HG02970 (cell line): ENCODE results near the gene OR11A1.

Experiments
- ATAC-seq: cut with Tn5 transposase; IDR thresholded peaks from one replicate; pipeline ENCODE4 v1.9.1; 2021; ENCODE audit warnings: mild to moderate bottlenecking, moderate library complexity, moderate number of reproducible peaks; ENCODE audit not compliant: unreplicated experiment, low FRiP score

OR11A1 gene, protein sequence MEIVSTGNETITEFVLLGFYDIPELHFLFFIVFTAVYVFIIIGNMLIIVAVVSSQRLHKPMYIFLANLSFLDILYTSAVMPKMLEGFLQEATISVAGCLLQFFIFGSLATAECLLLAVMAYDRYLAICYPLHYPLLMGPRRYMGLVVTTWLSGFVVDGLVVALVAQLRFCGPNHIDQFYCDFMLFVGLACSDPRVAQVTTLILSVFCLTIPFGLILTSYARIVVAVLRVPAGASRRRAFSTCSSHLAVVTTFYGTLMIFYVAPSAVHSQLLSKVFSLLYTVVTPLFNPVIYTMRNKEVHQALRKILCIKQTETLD

DNA sequence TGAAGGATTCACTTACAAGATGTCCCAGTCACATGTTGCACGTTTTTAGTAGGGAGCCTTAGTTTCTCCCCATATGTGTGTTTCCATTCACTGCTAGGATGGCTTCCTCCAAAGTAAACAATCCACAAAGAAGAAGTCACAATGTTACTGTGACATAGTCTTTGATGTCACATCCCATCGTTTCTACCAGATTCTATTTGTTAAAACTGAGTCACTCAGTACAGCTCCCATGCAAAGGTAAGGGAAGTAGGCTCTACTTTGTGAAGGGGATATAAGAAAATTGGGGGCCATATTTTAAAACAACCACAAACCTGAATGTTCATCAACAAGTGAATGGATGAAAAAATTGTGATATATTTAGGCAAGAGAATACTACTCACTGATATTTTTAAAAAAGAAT, at the start of gene OR11A1, which contains the start of gene OR2H1:
OR11A1 (minus strand) TSS at position 101 of the 400 bp plus-strand sequence. CDS start 29,430 bp downstream, outside the sequence.
OR2H1 (plus strand) TSS at position 185 of the 400 bp plus-strand sequence. CDS start 4,615 bp downstream, outside the sequence.
- no peak for ATAC-seq

DNA sequence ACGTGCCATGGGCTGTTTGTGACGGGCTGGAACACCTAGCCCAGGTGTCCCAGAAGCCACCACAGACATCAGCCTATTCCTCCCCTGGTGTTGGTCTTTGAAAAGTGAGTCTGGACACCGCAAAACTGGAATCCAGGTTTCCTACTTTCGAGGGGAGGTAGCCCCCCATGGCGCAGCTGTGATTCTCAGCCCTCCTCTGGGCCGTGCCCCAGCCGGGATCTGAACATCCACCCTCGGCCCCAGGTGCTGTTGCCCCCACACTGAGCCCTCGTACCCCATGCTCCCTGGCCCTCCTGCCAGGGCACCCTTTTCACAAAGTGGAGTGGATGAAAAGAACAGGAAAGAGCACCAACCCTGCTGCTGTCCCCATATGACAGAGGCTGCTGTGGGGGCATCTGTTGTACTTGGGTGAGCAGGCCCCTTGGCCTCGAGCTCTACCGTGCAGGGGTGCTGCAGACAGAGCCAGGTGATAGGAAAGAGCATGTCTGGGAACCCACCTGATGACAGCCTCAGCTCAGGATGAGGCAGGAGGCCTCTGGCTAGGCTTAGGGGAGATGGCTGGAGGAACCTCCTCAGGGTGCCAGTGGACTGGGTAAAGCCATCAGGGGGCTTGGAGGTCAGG, 49.7 kb upstream of the OR11A1 start:
- ATAC-seq = no peak

DNA sequence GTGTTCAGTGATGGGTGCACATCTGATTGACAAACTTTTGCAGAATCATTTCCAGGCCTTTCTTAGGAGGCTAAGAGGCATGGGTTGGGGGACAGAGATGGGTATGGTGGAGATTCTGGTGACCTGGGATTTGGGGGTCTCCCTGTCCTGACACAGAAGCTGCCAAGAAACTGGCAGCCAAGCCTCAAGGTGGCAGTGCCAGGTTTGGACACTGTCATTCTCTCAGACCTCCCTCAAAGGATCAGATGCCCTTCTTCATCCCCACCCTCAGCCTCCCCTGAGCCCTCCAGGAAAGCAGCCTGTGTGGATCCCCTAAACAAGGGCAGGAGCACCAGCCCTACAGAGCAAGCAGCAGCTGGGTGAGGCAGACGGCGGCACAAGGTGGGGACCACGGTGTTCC, 48.9 kb upstream of the OR11A1 start:
- no peak for ATAC-seq

DNA sequence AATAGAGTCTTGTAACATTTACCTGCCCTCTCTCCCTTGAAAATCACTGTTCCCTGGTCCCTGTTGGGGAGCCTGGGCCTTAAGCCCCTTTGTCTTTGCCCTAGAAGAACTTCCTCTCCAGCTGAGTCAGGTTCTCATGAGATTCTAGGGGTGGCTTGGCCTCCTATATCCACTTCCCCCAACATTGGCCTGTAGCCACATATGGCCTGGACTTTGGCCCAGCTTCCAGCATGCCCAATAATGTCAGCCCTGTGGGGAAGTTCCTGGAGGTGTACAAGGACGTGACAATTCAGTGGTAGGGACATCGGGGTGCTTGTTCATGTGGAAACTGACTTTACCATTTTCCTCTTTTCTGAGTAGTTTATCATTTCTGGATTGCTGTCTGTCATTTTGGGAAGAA, 48.1 kb upstream of the OR11A1 start:
- no peak for ATAC-seq

DNA sequence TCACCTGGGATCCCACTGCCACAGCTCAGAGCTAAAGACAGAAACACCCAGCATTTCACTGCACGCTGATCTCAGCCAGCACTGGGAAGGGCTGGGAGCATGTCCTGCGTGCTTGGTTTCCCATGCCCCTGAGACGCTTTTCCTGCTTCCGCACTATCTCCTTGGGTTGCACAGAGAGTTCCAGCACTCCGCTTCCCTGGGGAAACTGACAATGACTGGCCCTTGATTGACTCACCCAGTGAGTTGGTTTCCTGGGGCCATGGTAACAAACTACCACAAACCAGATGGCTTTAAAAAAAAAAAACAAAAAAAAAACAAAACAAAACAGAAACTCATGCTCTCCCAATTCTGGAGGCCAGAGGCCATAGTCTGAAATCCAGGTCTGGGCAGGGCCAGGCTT, 45.7 kb upstream of the OR11A1 start:
- no peak for ATAC-seq

DNA sequence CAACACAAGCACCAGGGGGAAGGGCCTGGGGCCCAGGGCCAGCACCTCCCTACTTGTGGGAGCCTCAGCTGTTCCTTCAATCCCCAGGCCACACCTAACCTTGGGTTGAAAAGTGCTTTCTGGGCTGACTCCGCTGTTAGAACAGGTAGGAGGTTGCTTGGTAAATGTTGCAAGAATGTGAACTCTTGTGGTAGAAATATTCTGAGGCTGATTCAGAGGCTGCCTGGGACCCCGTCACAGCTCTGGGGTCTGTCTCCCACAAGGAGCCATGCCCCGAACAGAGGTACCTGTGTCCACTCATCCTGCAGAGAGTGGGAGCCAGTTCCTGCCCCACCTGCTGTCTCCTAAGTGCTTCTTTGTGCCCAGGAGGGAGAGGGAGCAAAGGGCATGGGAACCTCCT, 45.3 kb upstream of the OR11A1 start:
- no peak for ATAC-seq

DNA sequence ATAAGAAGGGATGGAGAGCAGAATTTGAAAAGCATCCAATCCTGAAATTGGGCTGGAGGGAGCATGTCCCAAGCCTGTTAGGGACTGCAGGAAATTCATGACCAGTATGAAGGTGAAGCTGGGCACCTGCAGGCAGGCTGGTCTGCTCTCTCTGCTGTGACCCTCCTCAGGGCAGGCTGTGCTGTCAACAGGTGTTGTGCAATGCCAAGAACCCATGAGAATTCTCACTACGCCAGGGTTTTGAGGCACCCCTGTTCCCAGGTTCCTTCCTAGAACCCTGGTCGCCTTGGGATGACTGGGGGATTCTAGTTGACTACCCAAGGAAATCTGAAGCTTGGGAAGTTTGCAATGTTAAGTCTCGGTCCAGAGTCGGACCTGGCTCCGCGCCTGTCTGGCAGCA, 44.2 kb upstream of the OR11A1 start:
- no peak for ATAC-seq

DNA sequence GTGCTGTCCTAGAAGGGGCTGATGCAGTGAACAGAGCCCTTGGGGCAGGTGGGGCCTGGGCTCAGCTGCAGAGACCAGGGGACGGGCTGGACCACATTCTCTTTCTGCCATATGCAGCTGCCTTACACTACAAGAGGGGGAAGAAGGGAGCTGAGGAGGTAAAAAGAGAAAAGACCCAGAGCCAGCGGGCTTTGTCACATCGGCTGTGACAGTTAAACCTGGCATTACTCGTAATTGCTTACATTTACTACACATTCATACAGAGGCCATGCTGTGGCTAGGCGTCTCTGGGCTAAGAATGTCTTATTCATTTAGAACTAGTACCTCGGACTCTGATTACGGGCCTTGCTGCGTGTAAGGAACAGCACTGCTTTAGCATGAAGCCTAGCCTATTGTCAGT, 43.7 kb upstream of the OR11A1 start:
- ATAC-seq = no peak

DNA sequence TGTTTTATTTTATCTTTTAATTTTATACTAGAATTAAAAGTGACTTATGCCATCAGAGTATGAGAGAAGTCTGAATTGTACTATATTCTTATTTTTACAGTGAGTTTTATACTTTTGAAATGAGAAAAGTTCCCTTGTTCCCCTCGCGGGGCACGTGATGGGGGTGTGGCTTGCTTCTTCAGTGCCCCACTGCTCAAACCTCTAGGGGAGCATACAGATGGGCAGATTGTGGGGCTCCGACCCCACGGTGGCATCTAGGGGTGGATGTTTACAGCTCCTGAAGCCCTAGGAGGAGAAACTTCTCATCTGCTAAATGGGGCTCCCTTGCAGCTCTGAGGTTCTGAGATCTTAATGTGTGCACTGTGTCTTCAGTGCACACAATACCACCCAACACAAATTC, 42.8 kb upstream of the OR11A1 start:
- no peak for ATAC-seq

DNA sequence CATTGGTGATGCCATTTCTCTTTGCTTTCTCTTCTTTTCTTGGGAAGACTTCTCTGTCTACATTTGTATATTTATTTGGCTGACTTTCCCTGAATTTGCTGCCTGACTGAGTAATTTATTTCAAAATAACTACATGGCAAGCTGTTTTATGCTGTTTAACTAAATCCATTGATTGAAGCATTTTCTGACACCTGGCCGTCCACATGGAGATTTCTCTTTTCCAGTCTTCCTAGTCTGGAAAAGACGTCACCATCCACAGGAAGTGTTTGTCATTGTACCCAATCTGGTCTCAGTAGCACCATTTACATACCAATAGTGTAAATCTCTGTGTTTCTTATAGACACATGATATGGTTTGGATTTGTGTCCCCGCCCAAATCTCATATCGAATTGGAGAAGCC, 40.1 kb upstream of the OR11A1 start:
- no peak for ATAC-seq

DNA sequence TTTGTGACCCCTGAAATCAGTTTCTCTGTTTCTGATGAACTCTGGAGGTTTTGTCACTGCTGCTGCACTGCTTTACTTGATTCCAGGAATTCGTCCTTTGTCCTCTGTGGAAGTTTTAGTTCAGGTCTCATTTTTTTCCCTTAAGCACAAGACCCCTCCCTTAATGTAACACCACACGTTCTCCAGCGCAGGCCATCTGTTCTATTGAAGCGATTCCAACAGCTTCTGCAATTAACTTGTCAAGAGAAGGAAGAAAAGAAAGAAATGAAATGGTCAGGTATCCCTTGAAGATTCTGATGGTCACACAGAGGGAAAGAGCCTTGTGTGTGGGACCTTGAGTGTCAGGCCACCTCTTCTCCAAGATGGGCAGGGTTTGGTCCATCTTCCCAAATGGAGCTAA, 38.7 kb upstream of the OR11A1 start:
- ATAC-seq = no peak

DNA sequence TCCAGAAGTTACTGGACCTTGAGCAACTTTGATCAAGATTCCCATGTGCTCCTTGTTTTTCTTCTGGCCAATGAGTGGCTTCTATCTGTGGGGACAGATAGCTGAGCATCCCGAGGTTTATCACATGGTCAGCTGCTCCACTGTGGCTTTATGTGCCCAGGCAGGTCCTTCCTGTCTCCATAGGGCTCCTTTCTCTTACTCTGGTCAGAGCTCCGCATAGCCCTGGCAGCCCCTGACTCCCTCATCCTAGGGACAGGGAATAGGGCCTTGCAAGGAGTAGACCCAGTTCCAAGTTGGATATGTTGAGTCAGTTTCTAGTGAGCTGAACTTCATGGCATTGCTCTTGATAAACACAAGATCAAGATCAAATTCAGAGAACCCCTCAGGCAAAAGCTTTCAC, 37.3 kb upstream of the OR11A1 start:
- ATAC-seq = no peak

DNA sequence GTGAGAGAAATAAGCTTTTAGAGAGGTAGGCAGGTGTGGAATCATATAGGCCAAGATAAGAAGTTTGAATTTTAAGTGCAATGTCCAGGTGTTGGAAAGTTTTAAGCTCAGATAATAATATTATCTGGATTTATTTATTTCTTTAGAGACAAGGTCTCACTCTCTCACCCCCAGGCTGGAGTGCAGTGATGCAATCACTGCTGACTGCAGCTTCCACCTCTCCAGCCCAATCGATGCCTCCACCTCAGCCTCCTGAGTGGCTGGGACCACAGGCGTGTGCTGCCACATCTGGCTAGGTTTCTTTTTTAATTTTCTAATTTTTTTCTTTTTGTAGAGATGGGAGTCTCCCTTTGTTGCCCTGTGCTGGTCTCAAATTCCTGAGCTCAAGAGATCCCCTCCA, 36.4 kb upstream of the OR11A1 start:
- no peak for ATAC-seq

DNA sequence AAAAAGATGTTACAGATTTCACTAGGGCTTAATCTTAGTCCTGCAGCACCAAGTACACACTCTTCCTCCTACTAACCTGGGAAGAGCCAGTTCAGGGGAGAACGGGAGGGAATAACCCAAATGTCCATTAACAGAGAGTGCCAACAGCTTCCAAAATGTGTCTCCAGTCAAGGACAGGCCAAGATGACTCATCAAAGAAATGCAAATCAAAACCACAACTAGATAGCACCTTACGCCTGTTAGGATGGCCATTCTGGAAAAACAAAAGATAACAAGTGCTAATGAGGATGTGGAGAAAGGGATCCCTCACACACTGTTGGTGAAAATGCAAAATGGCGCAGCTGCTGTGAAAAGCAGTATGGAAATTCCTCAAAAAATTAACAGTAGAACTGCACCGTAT, 34.7 kb upstream of the OR11A1 start:
- no peak for ATAC-seq

DNA sequence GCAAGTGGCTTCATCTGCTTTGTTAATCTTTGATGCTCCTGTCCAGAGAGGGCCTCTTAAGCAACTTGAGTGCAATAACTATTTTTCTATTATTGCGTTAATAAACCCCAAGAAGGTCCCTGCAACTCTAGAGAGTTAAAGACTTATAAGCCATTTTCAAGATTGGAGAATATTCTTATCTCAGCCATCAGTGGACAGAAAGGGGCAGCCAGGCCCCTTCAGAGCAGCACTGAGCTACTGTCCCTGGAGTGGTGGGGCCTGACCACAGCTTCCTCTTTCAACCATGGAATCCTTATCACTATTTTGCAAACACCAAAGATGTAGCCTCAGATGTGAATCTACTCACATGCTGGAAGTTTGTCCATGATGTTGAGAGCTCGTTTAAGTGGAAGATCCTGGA, 33.7 kb upstream of the OR11A1 start:
- ATAC-seq = no peak

DNA sequence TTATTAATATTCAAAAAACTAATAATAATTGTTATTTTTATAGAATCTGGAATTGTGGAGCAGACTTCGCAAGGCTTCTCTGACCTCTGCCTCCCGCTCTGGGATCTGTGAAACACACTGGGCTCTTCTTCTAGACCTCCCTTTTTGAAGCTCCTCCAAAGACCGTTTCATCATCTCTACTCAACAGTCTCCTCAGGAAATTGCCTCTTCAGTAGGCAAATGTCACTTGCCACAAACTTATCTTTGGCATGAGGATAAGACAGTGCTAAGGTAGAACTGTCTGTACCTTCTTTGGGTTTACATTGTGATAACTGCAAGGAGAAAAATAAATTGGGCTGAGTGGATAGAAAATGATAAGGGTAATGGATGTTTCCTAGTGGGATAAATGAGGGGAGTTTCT, 33.2 kb upstream of the OR11A1 start:
- ATAC-seq = no peak

DNA sequence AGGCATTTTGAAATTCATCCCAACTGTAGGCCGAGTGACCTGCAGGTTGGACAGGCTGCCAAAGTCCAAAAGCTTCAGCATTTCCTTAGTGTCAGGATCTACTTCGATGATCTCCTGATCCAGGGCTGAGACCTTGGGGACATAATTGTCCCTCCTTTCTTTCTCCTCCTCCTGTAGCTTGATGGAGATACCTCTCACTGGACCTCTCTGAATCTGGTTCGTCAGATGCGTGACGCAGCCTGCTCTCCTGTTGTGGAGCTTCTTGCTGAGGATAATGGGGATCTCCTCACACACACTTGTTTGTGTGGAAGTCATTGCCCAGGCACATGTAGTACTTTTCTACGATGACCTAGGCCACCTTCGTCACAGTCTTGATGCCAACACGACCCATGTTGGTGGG, 32.4 kb upstream of the OR11A1 start:
- no peak for ATAC-seq

DNA sequence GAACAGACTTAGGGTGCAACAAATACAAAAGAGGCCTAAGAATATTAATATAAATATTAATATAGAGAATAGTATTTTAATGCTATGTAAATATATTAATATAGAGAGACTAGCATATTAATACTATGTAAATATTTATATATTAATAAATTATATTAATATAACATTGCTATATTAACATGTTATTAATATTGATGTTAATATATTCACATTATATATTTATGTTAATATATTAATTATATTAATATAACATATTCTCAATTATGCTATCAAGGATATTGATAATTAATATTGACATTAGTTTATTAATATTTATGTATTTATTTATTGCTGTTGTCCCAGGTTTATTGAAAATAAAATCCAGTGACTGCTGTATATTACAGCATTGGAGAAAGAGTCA, 32.0 kb upstream of the OR11A1 start:
- ATAC-seq = no peak

DNA sequence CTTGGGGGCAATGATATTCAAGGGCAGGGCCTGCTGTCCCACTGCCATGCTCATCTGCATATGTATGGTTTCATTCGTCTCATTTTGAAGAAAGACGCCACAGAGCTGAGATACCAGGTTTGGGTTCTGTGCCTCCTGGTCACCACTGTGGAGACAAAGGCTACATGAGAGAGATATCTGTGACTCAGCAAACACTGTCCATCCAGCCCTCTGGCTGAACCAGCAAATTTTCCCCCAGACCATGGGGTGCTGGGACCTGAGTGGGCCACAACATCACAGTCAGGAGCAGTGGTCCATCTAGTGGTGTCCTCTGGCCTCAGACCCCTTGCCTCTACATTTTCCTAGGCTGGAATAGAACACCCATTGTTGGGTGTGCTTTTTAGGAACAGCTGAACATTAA, 30.8 kb upstream of the OR11A1 start, which contains the start of gene MAS1L:
MAS1L (minus strand) TSS at position 297 of the 400 bp plus-strand sequence; CDS start at position 243, 54 bp downstream.
- no peak for ATAC-seq

DNA sequence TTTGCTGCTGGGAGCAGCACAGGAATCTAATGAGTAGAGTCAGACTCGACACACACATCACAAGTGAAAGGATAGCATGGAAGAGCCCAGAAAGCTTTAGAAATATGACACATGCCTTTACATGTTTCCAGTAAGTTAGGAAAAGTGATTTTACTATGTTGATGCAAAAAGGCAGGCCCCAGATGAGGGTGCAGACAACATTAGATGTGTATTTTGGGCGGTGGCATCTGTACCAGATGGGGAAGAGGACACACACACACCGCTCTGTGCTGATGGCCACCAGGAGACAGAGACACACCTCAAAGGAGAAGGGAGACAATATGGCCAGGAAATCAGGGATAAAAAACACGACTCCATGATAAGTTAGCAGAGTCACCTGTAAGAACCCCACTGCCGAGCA, 30.3 kb upstream of the OR11A1 start:
- ATAC-seq = no peak

DNA sequence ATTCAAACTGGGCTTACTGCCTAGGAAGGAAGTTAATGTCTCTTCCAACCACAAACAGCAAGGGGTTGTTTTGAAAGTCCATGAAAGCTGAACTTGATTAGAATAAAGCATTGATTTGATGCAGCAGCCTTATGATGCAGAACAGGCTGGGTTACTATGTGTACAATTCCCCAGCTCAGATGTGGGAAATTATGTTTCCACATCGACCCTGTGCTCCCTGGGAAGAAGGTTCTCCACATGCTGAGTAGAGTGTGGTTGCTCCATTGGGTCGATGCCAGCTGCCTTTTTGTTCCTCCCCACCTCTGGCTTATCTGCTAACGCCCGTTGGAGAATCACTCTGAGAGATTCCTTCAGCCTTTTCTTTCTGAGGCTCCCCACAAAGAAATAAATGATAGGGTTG, 29.7 kb upstream of the OR11A1 start:
- ATAC-seq = no peak

DNA sequence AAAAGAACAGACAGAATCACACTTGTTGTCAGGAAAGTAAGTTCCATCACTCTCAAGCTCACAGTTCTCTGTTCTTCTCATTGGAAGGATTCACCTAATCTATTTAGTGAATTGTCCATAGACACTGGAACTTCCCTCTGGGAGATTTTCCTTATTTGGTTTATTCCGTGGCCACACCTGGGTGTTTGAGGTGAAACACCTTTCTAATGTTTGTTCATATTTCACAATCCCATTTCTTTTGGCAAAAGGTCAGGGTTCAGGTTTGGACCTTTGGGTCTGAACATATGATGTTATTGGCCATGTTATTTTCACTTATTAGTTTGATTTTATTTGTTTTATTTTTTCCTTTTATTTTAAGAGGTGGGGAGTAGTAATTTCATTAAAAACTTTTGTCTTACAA, 26.9 kb upstream of the OR11A1 start:
- ATAC-seq = no peak
